Activated naive CD8-positive, alpha-beta T cell treated with anti-CD3 and anti-CD28 coated beads, Interleukin-2, amount 50 U/mL, for 24 hours (primary cell): ENCODE measurements around the gene B4GALNT1.

ENCODE experiments used
- ATAC-seq: fragments of 150-1000 bp; cut with Tn5 transposase; one replicate; pipeline ENCODE4 v1.10.0; 2021
- DNase-seq: peaks from one replicate; pipeline ENCODE4 v3.0.0; 2021
- H3K27ac Mint-ChIP-seq: one replicate; pipeline ENCODE4 v1.8.0; 2021; ENCODE audit warnings: mild to moderate bottlenecking, mixed read lengths
- H3K27me3 Mint-ChIP-seq: one replicate; pipeline ENCODE4 v1.8.0; 2021; ENCODE audit warnings: mixed read lengths
- H3K36me3 Mint-ChIP-seq: one replicate; pipeline ENCODE4 v1.8.0; 2021; ENCODE audit warnings: low read depth, mixed read lengths
- H3K4me1 Mint-ChIP-seq: one replicate; pipeline ENCODE4 v1.8.0; 2021; ENCODE audit warnings: mixed read lengths
- H3K4me3 Mint-ChIP-seq: one replicate; pipeline ENCODE4 v1.8.0; 2021; ENCODE audit warnings: mild to moderate bottlenecking, moderate library complexity, mixed read lengths
- H3K9me3 Mint-ChIP-seq: one replicate; pipeline ENCODE4 v1.8.0; 2021; ENCODE audit warnings: mixed read lengths

B4GALNT1 gene

GRCh38 chr12:57581802-57582201 is 51.2 kb downstream of the B4GALNT1 start:
- Mint-ChIP-seq H3K9me3 (no peaks in the 10 kb centered on the region), H3K4me3 (no peak overlapping the region), H3K27me3 (peaks cover 3% of the 10 kb centered on the region), H3K36me3 (no peaks in the 10 kb centered on the region), H3K27ac (no peak overlapping the region), H3K4me1 (no peaks in the 10 kb centered on the region)
- ATAC-seq (no peak), DNase-seq (no peak)

GRCh38 chr12:57580466-57580795 is 52.6 kb downstream of the B4GALNT1 start:
- Mint-ChIP-seq H3K4me3 (no peak overlapping the region), H3K27ac (no peak overlapping the region), H3K27me3 (peaks cover 3% of the 10 kb centered on the region), H3K4me1 (no peaks in the 10 kb centered on the region), H3K9me3 (no peaks in the 10 kb centered on the region), H3K36me3 (no peaks in the 10 kb centered on the region)
- DNase-seq (no peak), ATAC-seq (no peak)

GRCh38 chr12:57579677-57580465 is 53.1 kb downstream of the B4GALNT1 start:
- DNase-seq, result no peak
- Mint-ChIP-seq H3K4me3 (no peak overlapping the region), H3K36me3 (no peaks in the 10 kb centered on the region), H3K4me1 (no peaks in the 10 kb centered on the region), H3K27ac (no peak overlapping the region), H3K9me3 (no peaks in the 10 kb centered on the region), H3K27me3 (peaks cover 3% of the 10 kb centered on the region)
- ATAC-seq, result no peak

DNA sequence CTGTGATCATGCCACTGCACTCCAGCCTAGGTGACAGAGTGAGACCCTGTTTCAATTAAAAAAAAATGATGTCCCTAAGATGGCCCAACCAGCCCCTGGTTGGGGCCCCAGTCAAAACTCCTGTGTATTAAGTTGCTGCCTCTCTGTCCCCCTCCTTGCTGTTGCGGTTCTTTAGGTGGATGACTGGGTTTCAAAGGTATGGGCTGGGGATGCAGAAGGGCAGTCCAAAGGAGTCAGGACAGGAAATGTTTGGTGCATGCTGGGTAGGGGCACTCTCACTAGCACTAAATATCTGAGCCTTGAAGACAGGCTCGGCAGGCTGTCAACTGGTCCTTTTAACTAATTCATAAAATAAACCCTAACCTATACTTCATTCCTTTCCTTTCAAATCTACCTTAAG is 54.0 kb downstream of the B4GALNT1 start:
- Mint-ChIP-seq H3K36me3 (no peaks in the 10 kb centered on the region), H3K27me3 (peaks cover 3% of the 10 kb centered on the region), H3K4me3 (no peak overlapping the region), H3K27ac (no peak overlapping the region), H3K9me3 (no peaks in the 10 kb centered on the region), H3K4me1 (no peaks in the 10 kb centered on the region)
- DNase-seq (no peak), ATAC-seq (no peak)

DNA sequence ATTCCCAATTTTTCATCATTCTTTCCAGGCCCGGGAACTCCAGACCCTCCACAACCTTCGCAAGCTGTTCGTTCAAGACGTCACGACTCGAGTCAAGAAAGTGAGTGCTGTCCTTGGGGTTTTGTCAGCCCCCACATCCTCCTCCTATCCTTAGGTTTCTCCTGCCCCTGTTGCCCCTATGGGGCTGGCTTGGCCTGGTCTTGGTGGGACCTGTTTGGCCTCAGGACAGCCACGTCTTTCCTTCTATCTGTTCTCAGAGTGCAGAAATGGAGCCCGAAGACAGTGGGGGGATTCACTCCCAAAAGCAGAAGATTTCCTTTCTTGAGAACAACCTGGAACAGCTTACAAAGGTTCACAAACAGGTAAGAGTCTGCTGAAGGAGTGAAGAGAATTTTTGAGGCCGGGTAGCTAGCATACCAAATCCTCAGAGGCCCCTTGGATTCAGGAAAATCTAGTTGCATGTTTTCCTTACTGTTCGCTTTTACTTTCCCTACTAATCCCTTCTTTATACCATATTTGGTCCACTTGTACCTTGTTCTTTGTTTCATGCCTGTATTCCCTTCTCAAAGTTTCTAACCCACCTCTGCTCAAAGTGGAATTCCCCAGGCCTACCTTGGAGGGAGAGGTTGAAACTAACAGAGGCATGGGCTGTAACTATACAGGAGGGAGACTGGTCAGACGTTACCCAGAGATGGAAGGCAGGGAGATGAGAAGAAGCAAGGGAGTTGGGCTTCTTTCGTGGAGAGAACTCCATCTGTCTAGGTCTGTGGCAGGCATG is 54.8 kb downstream of the B4GALNT1 start:
- peaks cover 2% of the 10 kb centered on the region for H3K27me3 Mint-ChIP-seq
- ATAC-seq, result no peak
- DNase-seq, result no peak
- H3K36me3 Mint-ChIP-seq, result no peaks in the 10 kb centered on the region
- H3K4me1 Mint-ChIP-seq, result no peaks in the 10 kb centered on the region
- H3K4me3 Mint-ChIP-seq, result no peak overlapping the region
- no peak overlapping the region for H3K27ac Mint-ChIP-seq
- no peaks in the 10 kb centered on the region for H3K9me3 Mint-ChIP-seq

GRCh38 chr12:57576613-57577160 is 56.3 kb downstream of the B4GALNT1 start:
- no peaks in the 10 kb centered on the region for H3K36me3 Mint-ChIP-seq
- no peak overlapping the region for H3K4me3 Mint-ChIP-seq
- DNase-seq (no peak), ATAC-seq (no peak)
- no peaks in the 10 kb centered on the region for H3K9me3 Mint-ChIP-seq
- no peaks in the 10 kb centered on the region for H3K4me1 Mint-ChIP-seq
- H3K27me3 Mint-ChIP-seq, result no peaks in the 10 kb centered on the region
- H3K27ac Mint-ChIP-seq, result no peak overlapping the region
